ENCODE measurements around the gene CCDC13.

The CCDC13 gene

GRCh38 chr3:42752441-42752840 lies 20.6 kb downstream of the CCDC13 start:
- no peak for DNase-seq (ENCODE audit: low read depth)

DNA sequence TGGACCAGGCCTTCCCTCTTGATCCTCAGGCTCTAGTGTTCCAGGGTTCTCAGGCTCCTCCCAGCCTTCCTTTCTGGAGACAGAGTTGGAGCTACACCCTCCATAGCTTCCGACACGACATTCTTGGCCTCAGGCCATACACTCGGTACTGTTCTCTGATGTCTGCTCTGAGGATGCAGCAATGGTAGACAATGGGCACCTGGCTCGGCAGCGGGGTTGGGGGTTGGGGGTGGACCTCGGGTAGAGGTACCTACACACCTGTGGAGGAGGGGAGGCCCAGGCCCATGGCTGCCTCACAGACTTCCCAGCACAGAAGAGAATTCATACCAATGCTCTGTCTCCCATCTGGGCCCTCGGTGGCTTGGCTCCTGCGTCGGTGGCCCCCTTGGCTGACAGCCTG lies 21.4 kb downstream of the CCDC13 start:
- no peak for DNase-seq (ENCODE audit: low read depth)

DNA sequence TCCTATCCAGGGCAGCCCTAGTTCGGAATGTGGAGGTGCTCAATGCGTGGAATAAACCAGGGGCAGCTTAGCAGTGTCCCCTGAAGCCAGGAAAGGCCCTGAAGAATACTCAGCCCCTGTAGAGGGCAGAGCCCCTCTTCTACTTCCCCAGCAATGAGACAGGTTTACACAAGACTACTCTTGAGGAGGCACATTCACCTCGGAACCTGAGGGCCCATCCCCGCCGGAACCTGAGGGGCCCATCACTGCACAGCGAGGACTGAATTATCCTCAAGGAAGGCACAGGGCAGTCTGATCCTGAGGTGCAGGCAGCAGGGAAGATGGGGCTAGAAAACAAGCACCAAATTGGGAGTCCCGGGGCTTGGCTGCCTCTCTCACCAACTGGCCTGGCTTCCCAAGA lies 22.2 kb downstream of the CCDC13 start:
- DNase-seq (ENCODE audit: low read depth), result no peak

- DNase-seq (ENCODE audit: low read depth), result no peak
Observed at GRCh38 chr3:42749753-42750231, 23.3 kb downstream of the CCDC13 start.

GRCh38 chr3:42749025-42749752 lies 23.9 kb downstream of the CCDC13 start:
- no peak for DNase-seq (ENCODE audit: low read depth)

DNA sequence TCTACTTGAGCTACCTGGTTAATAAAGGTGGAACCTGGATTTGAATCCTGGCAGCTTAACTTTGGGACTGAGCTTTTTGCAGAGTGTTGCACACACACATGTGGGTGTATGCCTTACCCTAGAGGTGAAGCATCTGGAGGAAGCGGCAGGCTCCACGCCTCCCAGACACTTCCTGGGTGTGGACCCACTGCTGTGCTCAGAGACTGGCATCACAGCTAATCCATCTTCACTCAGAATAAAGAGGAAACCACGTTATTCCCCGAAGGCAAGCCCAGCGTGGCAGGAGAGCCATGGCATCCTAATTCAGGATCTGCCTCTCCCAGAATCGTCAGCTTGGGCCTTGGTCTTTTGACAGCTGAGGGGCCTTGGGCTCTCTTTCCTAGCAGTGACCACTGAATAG lies 25.5 kb downstream of the CCDC13 start:
- DNase-seq (ENCODE audit: low read depth), result peak; percentile 6

- no peak for DNase-seq (ENCODE audit: low read depth)
Observed at GRCh38 chr3:42746455-42747450, 26.3 kb downstream of the CCDC13 start.

- DNase-seq (ENCODE audit: low read depth), result no peak
Observed at GRCh38 chr3:42745776-42746454, 27.1 kb downstream of the CCDC13 start.

GRCh38 chr3:42745291-42745745 lies 27.7 kb downstream of the CCDC13 start:
- DNase-seq (ENCODE audit: low read depth), result no peak

GRCh38 chr3:42743204-42743995 lies 29.7 kb downstream of the CCDC13 start:
- no peak for DNase-seq (ENCODE audit: low read depth)

DNA sequence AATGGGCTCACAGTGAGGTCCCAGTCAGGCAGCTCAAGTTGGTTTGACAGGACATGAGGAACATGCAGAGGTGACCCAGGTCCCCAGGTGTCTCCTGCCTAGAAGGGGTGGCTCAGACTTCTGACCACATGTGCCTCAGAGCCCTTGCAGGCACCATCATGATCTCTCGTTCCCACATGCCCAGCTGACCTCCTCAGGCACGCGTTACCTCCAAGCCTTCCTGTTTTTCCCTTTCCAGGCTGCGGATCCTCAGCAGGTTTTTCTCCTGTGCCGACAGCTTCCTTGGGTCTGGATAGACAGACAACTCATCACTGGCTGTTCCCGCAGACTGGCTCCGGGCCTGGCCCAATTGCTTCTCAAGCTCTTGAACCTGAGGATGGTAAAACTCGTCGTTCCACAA lies 30.4 kb downstream of the CCDC13 start:
- no peak for DNase-seq (ENCODE audit: low read depth)

GRCh38 chr3:42742259-42742658 lies 30.8 kb downstream of the CCDC13 start:
- DNase-seq (ENCODE audit: low read depth), result no peak

DNA sequence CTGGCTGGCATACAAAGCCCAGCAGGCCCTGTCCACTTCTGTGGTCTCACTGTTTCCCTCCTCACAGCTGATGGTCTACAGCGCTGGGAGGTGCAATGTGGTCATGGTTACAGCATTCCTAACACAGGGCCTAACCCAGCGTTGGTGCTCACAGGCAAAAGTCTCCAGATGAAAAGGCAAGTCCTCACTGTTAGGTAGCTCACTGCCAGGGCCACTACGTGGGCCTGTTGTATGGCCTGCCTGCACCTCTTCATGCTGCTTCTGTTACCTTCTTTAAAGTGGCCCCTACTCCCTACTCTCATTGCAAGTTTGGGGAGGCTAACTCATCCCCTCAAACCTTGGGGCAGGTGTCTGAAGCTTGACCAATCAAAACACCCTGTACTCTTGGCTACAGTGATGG lies 31.3 kb downstream of the CCDC13 start:
- no peak for DNase-seq (ENCODE audit: low read depth)

GRCh38 chr3:42739401-42740158 lies 33.5 kb downstream of the CCDC13 start:
- DNase-seq (ENCODE audit: low read depth), result no peak

- no peak for DNase-seq (ENCODE audit: low read depth)
Observed at GRCh38 chr3:42736531-42736930, 36.5 kb downstream of the CCDC13 start.

- no peak for DNase-seq (ENCODE audit: low read depth)
Observed at GRCh38 chr3:42736081-42736480, 37.0 kb downstream of the CCDC13 start.

GRCh38 chr3:42735615-42736014 lies 37.4 kb downstream of the CCDC13 start:
- DNase-seq (ENCODE audit: low read depth), result no peak

DNA sequence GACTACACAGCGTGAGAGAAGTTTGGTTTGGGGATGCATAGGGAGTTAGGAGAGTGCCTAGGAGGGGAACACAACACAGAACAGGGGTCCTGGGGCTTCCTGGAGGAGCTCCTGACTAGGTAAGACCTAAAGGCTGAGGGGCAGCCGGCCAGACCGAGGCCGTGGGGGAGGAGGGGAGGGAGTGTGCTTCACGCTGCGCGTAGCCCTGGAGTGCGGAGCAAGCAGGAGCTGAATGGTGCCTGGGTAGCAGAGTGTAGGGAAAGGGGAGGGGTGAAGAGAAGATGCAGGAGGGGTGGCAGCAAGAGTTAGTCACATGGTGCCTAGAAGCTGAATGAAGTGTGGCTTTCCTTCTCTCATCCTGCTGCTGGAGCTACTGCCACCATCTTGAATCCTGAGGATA lies 38.0 kb downstream of the CCDC13 start:
- DNase-seq (ENCODE audit: low read depth), result no peak

DNA sequence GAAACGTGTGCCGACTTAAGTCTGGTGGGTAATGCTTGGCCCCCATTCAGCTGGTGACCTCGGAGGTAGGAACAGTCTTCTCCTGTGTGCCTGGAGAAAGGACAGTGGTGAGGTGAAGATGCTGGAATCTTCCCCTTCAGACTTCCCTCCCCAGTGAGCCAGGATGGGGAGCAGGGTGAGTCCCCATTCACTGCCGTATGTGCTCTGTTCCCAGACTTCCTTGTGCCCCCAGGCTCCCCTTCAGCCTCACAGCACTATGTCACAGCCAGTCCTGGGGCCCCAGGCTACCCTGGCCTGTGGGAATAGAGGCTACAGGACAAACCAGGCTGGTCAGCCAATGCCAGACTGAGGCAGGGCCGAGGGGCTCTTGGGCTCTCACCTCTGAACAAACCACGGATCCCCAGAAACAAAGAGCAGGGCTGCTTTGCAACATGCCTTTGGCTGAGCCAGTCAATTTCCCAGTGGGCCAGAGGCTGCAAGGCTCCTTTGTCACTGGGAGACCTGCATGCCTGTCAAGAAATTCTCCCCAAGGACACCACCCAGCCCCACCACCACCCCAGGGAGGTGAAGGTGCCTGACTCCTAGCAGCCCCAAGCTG lies 38.7 kb downstream of the CCDC13 start:
- DNase-seq (ENCODE audit: low read depth), result no peak

GRCh38 chr3:42733501-42734262 lies 39.4 kb downstream of the CCDC13 start:
- DNase-seq (ENCODE audit: low read depth), result no peak

All from activated T-cell treated with anti-CD3 and anti-CD28 coated beads for 1 hour (primary cell).